Esophagus muscularis mucosa (tissue), 4 donors: ENCODE measurements around the gene TJAP1.

Experiments
- CTCF ChIP-seq, 3 experiments: fragments of 200-600 bp in 2 of 3; fragments of 450-650 bp in 1 of 3; sonication (generic) in 2 of 3; IDR thresholded peaks; one replicate each; pipeline ENCODE4 v1.5.1; 2017 to 2019; ENCODE audit warnings: antibody characterized with exemption in 3 of 3, mild to moderate bottlenecking in 2 of 3, moderate library complexity in 1 of 3
- EP300 ChIP-seq: sonication (generic); formaldehyde crosslinking; IDR thresholded peaks from one replicate; pipeline ENCODE4 v1.6.1; 2017; ENCODE audit warnings: antibody characterized with exemption
- POLR2AphosphoS5 ChIP-seq, 2 donors: sonication (generic); formaldehyde crosslinking; IDR thresholded peaks; one replicate each; pipeline ENCODE4 v1.6.1; 2017; ENCODE audit warnings: antibody characterized with exemption in 2 of 2

- TF ChIP-seq CTCF (IDR thresholded peaks at IDR 0.05) (no peak), EP300 (no peak), POLR2AphosphoS5 (IDR thresholded peaks at IDR 0.05) (no peak)
These were observed 17.4 kb downstream of the TJAP1 start for GRCh38 chr6:43494766-43495165.
